NCI-H1930 (cell line): ENCODE data around the gene SLC6A17.

Source experiments
- DNase-seq, 2 experiments: peaks; one replicate each; lab custom pipeline; 2025; lab: John Stamatoyannopoulos, UW

Gene SLC6A17

DNA sequence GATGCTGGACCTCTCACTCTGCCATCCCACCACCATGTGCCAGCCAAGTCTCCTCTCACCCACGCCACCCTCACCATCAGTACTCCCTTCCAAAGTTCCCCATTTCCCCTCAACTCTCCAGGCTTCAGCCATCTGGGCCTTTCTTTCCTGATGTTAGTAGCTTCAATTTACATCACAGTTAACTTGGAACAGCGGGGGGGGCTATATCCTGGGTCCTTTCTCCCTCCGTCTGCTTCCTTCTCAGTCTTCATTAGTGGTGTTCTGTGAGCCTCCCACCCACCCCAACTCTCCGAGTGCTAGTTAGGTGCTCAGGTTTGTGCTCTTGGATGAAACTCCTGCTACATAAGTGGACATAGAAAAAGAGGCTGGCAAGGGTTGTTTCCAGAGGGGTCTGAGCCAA is 91.8 kb downstream of the SLC6A17 start:
- no peak for DNase-seq

DNA sequence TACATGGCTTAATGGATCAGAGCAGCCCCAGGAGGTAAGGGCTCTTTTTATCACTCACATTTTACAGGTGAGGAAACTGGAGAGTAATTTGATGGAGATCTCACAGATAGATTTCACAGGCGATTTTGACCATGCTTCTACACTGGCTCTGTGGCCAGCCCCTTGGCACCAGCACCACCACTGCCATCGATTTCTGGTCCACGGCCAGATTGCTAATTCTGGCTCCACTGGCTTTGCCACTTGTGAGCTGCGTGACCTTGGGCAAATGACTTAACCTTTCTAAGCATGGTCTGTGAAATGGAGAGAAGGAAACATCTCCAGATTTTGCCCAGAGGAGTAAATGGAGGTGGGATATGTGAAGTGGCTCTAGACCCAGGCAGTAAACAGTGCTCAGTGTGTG is 92.4 kb downstream of the SLC6A17 start:
- DNase-seq, result no peak

DNA sequence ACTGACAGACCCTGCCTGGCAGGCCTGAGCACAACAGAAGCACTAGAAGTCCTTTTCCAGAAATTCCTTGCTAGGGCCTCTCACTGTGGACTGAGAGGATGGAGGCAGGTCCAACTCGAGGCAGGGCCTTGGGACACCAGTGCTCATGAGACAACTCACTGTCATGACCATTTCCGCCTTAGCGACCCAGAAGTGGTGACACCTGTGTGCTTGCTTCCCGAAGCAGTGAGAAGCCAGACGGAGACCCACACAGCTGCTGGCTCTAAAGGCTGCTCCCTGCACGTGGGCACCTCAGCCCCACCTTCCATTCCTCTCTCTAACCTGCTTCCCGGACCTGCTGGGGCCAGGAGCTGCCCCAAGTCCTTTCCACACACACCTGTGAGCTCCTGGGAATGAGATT is 92.9 kb downstream of the SLC6A17 start:
- no peak for DNase-seq

DNA sequence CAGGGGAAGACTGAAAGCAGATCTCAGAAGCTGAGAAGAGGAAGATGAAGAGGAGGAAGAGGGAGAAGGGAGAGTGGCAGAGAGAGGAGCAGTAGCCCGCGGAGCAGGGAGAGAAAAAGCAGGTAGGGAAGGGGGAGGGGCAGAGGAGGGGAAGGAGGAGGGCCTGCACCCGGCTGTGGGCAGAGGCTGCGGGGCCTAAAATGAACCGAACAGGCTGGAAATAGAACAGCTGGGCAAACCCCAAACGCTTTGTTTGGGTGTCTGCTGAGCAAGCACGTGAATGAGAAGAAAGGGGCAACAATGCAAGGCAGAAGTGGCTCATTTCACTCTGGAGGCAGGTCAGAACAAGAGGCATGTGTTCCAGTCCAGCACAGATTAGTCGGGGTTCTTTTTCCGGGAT is 93.3 kb downstream of the SLC6A17 start:
- no peak for DNase-seq

DNA sequence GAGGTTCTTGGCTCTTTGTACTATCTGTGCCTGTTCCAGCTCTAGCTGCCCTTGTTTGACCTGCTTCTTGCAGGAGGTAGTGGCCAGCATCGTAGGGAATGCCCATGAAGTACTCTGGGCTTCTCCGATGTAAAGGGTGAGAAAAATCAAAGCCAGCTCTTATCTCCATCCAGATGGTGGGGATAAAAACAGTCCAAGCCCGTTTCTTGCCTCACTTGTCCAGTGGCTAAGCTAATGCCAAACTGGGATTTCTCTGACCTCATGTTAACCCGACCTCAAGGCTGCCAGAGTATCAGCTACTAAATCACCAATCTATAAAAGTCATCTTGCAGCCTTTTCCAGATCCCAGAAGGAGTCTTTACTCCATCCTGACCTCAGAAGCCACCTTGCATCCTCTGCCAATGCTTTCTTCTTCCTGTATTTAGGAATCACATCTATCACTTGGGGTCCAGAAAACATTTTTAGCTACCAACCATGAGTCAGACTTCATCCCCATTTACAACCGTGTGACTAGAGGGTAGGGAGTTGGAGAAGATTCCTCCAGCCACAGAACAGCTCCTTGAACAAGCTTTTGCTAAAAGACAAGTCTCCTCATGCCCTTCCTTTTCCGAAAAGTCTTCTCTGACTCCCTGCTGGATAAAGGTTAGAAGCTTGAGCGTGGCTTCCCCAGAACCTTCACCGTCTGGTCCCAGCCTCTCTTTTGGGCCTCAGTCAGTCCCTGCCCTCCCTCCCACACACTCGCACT is 95.8 kb downstream of the SLC6A17 start:
- DNase-seq, result no peak

DNA sequence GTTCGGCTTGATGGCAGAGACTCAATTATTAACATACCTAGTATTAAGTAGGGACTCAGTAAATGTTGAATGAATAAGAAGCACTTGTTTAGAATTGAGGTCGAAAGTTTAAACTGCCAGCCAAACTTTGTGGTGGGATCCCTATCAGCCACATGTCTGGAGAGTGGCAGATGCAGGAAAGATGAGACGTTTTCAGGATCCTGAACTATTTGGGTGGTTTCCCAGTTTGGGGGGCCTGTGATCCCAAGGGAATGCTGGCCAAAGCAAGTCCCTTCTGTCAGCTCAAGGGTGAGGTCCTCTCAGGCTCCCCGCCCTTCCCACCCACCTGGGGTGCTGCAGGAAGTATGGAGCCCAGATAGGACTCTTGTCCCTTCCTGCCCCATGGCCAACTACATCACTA is 98.5 kb downstream of the SLC6A17 start:
- DNase-seq, result no peak

DNA sequence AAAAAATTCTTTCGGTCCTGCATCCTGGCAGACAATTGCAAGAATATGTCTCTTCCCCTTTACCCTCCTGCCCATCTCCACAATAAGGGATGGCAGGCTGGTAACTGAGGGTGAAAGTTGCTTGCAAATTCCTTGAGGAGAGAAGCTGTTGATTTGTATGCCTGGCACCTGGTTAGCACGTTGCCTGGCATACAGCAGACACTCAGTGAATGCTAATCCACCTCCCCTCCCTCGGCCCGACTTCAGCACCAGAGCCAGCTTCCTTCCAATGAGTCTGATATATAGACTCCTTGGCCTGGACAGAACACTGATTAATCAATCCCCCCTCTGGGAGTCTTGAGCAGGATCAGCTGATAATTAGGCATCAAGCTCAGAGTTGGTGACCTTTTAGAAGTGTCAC is 99.0 kb downstream of the SLC6A17 start:
- DNase-seq, result no peak

DNA sequence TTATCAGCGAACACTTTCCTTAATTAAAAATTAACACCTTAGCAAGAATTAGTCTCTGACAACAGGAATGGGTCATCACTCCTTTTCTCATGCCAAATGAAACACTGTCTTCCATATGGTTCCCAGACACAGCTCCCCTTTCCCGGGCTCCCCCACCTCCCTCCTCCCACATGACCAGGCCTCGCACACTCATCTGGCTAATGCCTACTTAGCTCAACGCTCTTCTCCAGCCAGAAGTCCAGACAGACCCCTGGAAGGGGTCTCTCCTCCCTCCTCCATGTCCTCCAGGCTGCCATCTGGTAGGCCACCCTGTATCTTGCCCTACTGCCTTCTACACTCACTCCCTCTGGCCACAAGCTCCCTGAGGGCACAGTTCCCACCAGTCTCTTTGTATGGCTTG is 99.7 kb downstream of the SLC6A17 start:
- no peak for DNase-seq

DNA sequence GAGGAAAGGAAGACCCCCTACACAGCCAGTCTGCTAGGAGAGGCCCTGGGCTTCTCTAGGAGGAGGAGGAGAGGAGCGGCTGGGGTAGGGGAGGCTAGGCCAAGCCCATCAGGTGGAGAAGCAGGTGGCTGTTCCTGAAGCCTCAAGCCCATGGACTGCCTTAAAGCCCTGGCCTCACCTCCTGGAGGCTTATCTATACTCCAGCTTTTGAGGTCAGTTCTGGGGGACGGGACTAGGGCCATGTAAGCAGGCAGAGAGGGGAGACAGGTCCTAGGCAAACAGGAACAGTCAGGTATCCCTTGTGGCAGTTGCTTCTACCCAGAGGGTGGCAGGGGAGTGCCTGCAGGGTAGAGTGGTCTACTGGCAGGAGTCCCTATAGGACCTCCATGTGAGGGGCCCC is 100.5 kb downstream of the SLC6A17 start:
- DNase-seq, result no peak
